Rectal smooth muscle tissue (tissue), 1 donor: ENCODE results near the gene MACC1.

Experiments used
- H3K27ac ChIP-seq: one replicate; pipeline ENCODE4 v1.7.0; 2013; ENCODE audit warnings: low read depth, low read length, inconsistent platforms
- H3K27me3 ChIP-seq: one replicate; pipeline ENCODE4 v1.7.0; 2013; ENCODE audit warnings: low read length; ENCODE audit not compliant: control insufficient read depth, insufficient read depth
- H3K36me3 ChIP-seq: one replicate; pipeline ENCODE4 v1.7.0; 2013; ENCODE audit warnings: low read length; ENCODE audit not compliant: control insufficient read depth, insufficient read depth
- H3K4me1 ChIP-seq: one replicate; pipeline ENCODE4 v1.7.0; 2013; ENCODE audit warnings: low read length; ENCODE audit not compliant: control insufficient read depth, insufficient read depth
- H3K4me3 ChIP-seq: one replicate; pipeline ENCODE4 v1.7.0; 2013; ENCODE audit warnings: low read length
- H3K9ac ChIP-seq: one replicate; pipeline ENCODE4 v1.7.0; 2013; ENCODE audit warnings: low read length

Gene MACC1

GRCh38 chr7:20153567-20153966 is 63.6 kb downstream of the MACC1 start:
- no peak overlapping the region for H3K9ac ChIP-seq
- no peaks in the 10 kb centered on the region for H3K27me3 ChIP-seq
- peaks cover 23% of the 10 kb centered on the region for H3K4me1 ChIP-seq
- H3K27ac ChIP-seq: peak overlapping the region; percentile 18
- H3K36me3 ChIP-seq: no peaks in the 10 kb centered on the region
- no peak overlapping the region for H3K4me3 ChIP-seq

DNA sequence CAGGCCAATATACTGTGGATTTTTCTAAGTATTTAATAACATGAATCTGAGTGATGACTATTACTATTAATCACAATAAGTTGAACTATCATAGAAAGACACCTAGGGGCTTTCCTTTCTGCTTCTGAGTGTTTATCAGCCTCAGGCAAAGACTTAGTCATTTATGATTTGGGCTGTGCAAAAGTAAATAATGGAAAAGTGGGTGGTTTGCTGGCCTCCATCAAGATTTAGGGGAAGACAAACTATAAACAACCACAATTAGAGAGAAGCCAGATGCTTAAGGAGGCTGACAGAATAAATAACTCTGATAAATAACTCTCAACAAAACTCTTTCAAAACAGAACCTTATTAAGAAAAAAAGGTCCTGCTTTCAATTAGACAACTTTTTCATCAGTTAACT is 64.7 kb downstream of the MACC1 start:
- peak overlapping the region; percentile 76 for H3K27ac ChIP-seq
- H3K36me3 ChIP-seq: no peaks in the 10 kb centered on the region
- H3K9ac ChIP-seq: no peak overlapping the region
- no peaks in the 10 kb centered on the region for H3K27me3 ChIP-seq
- H3K4me3 ChIP-seq: no peak overlapping the region
- peaks cover 23% of the 10 kb centered on the region for H3K4me1 ChIP-seq

DNA sequence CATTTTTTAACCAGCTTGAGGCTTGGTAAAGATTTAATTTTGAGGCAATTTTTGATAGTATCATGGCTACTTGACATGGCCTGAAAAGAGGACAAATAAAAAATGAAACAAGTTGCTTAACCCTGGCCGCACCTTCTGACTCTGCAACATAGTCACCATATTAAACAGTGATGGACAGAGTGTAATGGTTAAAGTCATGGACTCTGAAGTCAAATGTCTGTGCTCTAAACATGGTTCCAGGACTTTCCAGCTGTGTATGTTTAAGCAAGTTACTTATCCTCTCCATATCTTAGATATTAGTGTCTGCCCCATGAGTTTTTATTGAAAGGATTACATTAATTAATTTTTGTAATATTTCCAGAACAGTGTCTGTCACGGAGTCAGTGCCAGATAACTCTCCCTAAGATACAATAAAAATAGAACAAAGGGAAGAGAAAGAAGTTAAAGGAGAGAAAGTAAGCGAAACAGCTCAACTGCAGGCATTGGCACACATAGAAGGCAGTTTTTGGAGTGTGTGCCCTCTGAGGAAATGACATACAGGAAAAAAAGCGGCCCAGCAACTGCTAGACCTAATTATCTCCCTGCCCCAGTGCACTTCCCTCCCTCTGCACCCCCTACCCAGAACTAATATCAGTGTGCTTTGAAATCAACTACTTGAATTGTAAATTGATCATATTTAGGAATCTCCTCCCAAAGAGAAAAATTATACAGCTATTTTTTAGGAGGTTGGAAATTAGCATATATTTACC is 65.3 kb downstream of the MACC1 start:
- no peaks in the 10 kb centered on the region for H3K36me3 ChIP-seq
- H3K4me3 ChIP-seq: no peak overlapping the region
- H3K9ac ChIP-seq: no peak overlapping the region
- H3K27me3 ChIP-seq: no peaks in the 10 kb centered on the region
- peak overlapping the region; percentile 76 for H3K27ac ChIP-seq
- peaks cover 23% of the 10 kb centered on the region for H3K4me1 ChIP-seq

DNA sequence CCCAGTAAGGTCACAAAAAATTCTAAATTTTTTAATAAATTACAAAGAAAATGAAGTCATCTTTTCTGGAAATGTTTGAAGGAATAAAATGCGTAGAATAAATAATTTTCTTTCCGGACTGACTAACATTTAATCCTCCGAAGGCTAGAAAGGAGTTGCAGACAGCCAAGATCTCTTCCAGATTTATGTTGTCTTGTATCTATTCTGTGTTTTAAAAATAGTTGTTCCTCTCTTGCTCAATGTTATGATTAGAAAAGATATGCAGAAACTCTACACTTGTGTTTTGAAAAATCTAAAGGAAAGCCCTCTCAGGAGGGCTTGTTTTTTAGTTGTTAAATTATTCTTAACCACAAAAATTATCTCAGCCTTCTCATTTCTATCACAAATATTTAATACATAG is 70.7 kb downstream of the MACC1 start:
- Histone ChIP-seq H3K4me1 (peaks cover 8% of the 10 kb centered on the region), H3K4me3 (no peak overlapping the region), H3K27me3 (no peaks in the 10 kb centered on the region), H3K36me3 (no peaks in the 10 kb centered on the region), H3K27ac (peak overlapping the region; percentile 15), H3K9ac (no peak overlapping the region)

GRCh38 chr7:20144801-20145200 is 72.4 kb downstream of the MACC1 start:
- Histone ChIP-seq H3K27me3 (no peaks in the 10 kb centered on the region), H3K27ac (no peak overlapping the region), H3K36me3 (no peaks in the 10 kb centered on the region), H3K9ac (no peak overlapping the region), H3K4me3 (no peak overlapping the region), H3K4me1 (peaks cover 8% of the 10 kb centered on the region)

GRCh38 chr7:20141666-20142065 is 75.5 kb downstream of the MACC1 start:
- Histone ChIP-seq H3K27me3 (no peaks in the 10 kb centered on the region), H3K36me3 (no peaks in the 10 kb centered on the region), H3K4me1 (peaks cover 8% of the 10 kb centered on the region)

DNA sequence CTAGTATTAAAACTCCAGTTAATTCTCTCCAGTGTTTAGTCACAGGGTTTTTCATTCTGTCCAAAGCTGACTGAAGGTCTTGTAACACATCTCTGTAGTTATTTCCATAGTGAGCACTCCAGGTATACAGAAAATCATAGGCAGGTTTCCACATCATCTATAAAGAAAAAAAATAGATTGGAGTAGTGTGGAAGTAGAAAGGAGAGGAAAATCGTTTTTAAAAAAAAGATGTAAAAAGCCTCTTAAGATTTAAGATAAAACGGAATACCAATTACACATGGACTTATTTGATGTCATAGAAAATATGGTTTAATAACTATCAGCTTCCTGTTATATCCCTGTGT is 76.2 kb downstream of the MACC1 start:
- Histone ChIP-seq H3K4me1 (peaks cover 8% of the 10 kb centered on the region), H3K27ac (no peak overlapping the region), H3K9ac (no peak overlapping the region), H3K4me3 (no peak overlapping the region), H3K27me3 (no peaks in the 10 kb centered on the region), H3K36me3 (no peaks in the 10 kb centered on the region)

More at GRCh38 chr7:20141666-20142065, 75.5 kb downstream of the MACC1 start:
- no peak overlapping the region for H3K9ac ChIP-seq
- H3K4me3 ChIP-seq: no peak overlapping the region
- no peak overlapping the region for H3K27ac ChIP-seq

- Histone ChIP-seq H3K36me3 (no peaks in the 10 kb centered on the region), H3K9ac (no peak overlapping the region), H3K27me3 (no peaks in the 10 kb centered on the region), H3K27ac (no peak overlapping the region), H3K4me1 (peaks cover 8% of the 10 kb centered on the region), H3K4me3 (no peak overlapping the region)
These were observed 76.7 kb downstream of the MACC1 start for GRCh38 chr7:20140291-20141001.

- no peaks in the 10 kb centered on the region for H3K27me3 ChIP-seq
- H3K4me3 ChIP-seq: no peak overlapping the region
- H3K27ac ChIP-seq: no peak overlapping the region
These were observed 80.5 kb downstream of the MACC1 start for GRCh38 chr7:20136647-20137046.

GRCh38 chr7:20133803-20134202 is 83.4 kb downstream of the MACC1 start:
- H3K27me3 ChIP-seq: no peaks in the 10 kb centered on the region

More at GRCh38 chr7:20136647-20137046, 80.5 kb downstream of the MACC1 start:
- no peaks in the 10 kb centered on the region for H3K4me1 ChIP-seq
- H3K36me3 ChIP-seq: no peaks in the 10 kb centered on the region
- no peak overlapping the region for H3K9ac ChIP-seq

DNA sequence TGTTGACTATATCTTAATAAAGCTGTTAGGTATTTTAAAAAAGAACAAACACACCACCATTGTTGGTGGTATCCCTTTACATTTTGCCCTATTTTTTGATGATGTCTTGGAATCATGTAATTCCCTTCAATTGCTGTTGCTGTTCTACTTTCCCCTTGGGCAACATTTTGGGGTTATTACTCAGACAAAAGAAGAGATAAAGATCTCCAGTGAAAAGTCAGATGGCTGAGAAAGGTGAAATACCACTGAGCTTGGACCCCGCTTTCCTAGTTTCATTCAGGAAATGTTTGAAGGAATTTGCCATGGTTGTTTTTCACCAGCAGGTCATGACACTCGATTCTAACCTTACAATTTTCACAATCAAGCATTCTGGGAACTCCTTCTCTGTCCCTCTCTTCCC is 84.6 kb downstream of the MACC1 start:
- Histone ChIP-seq H3K4me3 (no peak overlapping the region), H3K27ac (no peak overlapping the region), H3K9ac (no peak overlapping the region), H3K27me3 (no peaks in the 10 kb centered on the region), H3K4me1 (peaks cover 3% of the 10 kb centered on the region), H3K36me3 (no peaks in the 10 kb centered on the region)

More at GRCh38 chr7:20133803-20134202, 83.4 kb downstream of the MACC1 start:
- Histone ChIP-seq H3K9ac (no peak overlapping the region), H3K36me3 (no peaks in the 10 kb centered on the region), H3K4me3 (no peak overlapping the region), H3K4me1 (no peaks in the 10 kb centered on the region), H3K27ac (no peak overlapping the region)

DNA sequence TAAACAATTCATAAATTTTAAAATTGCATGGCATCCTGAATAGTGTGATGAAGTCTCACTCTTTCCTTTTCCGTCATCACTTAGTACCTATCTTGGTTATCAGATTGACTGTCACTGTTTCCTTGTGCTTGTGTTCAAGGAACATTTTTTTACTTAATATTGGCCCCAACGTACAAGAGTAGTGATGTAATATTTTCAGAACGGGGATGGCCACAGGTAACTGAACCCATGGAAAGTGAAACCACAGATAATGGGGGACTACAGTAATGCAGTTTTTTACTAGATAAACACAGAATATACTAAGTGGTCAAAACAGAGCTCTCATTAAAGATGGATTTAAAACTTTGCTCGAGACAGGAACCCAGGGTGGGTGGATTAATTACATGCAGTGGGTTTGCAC is 85.4 kb downstream of the MACC1 start:
- Histone ChIP-seq H3K36me3 (no peaks in the 10 kb centered on the region), H3K4me3 (no peak overlapping the region), H3K27me3 (no peaks in the 10 kb centered on the region), H3K9ac (no peak overlapping the region), H3K27ac (no peak overlapping the region), H3K4me1 (peaks cover 3% of the 10 kb centered on the region)

DNA sequence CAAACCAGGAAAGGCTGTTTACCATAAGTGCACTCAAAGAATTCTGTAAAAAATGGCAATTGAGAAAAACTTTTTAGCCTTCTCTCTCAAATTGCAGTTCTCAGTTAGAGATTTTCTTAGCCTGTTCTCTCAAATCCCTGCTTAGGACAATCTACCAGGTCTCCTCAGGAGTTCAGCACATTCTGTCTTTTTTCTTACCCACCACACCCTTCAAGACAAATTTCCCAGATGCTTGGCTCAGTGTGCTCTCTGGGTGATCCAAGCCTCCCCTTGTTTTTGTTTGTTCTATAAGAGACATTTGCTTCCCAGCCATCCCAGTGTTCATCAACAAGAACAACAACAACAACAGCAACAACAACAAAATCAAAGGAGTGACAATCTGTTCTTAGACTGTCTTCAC is 87.3 kb downstream of the MACC1 start:
- no peak overlapping the region for H3K4me3 ChIP-seq
- H3K36me3 ChIP-seq: no peaks in the 10 kb centered on the region
- H3K9ac ChIP-seq: no peak overlapping the region
- no peaks in the 10 kb centered on the region for H3K27me3 ChIP-seq
- no peak overlapping the region for H3K27ac ChIP-seq
- H3K4me1 ChIP-seq: peaks cover 3% of the 10 kb centered on the region
